Hepatocyte (in vitro differentiated cells): ENCODE data around the gene ATP8B2.

Source experiments
- CTCF ChIP-seq: fragments of 200-600 bp; sonication (generic); IDR thresholded peaks from 2 replicates; pipeline ENCODE4 v1.5.1; 2016; ENCODE audit warnings: antibody characterized with exemption, mild to moderate bottlenecking; ENCODE audit not compliant: poor library complexity
- EZH2phosphoT487 ChIP-seq: fragments of 200-600 bp; sonication (generic); IDR thresholded peaks from one replicate; pipeline ENCODE4 v1.6.1; 2018; ENCODE audit warnings: antibody characterized with exemption, mild to moderate bottlenecking, low read depth, moderate library complexity; ENCODE audit not compliant: unreplicated experiment, severe bottlenecking

DNA sequence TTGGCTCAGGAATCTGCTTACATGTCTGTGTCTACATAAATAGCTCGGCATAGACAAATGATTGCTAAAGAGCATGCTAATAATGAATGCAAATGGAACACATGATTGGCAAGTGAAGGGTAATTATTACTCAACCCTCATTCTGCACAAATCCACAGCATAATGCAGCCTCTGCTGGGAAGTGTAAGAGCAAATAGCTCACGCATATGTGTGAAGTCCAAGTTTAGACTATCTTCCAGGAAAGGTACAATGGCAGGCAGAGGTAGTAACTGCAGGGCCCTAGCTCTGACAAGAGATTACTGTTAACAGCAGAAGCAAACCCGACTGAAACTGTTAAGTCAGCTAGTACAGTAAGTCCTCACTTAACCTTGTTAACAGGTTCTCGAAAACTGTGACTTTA, 72.8 kb downstream of the ATP8B2 start:
- TF ChIP-seq CTCF (no peak), EZH2phosphoT487 (no peak)
